Fibroblast of skin of right quadriceps (primary cell): ENCODE data around the gene RNF223.
"Not testable (repeated sequence)": the region's sequence is repeated elsewhere in the genome, so short reads cannot be mapped to it uniquely, and the experiment has no call there.

ENCODE experiments used
- DNase-seq: peaks from one replicate; pipeline ENCODE4 v3.0.0-alpha.2; 2013

RNF223 gene

DNA sequence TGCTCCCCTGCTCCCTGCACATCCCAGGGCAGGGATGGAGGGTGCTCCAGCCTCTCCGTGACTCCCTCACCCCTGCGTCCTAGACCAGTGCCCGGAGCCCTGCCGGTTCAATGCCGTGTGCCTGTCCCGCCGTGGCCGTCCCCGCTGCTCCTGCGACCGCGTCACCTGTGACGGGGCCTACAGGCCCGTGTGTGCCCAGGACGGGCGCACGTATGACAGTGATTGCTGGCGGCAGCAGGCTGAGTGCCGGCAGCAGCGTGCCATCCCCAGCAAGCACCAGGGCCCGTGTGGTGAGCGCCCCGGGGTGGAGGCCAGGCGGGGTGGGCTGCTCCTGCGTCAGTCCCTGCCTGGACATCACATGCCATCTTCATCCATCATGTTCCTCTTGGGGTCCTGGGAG lies 32.2 kb downstream of the RNF223 start:
- no peak for DNase-seq

DNA sequence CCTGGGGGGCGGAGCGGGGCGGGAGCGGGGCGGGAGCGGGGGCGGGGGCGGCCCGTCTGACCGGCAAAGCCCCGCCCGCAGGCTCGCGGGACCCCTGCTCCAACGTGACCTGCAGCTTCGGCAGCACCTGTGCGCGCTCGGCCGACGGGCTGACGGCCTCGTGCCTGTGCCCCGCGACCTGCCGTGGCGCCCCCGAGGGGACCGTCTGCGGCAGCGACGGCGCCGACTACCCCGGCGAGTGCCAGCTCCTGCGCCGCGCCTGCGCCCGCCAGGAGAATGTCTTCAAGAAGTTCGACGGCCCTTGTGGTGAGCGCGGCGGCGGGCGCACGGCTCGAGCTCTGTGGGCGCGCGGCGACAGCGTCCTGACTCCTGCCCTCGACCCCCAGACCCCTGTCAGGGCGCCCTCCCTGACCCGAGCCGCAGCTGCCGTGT lies 33.0 kb downstream of the RNF223 start:
- no peak for DNase-seq

DNA sequence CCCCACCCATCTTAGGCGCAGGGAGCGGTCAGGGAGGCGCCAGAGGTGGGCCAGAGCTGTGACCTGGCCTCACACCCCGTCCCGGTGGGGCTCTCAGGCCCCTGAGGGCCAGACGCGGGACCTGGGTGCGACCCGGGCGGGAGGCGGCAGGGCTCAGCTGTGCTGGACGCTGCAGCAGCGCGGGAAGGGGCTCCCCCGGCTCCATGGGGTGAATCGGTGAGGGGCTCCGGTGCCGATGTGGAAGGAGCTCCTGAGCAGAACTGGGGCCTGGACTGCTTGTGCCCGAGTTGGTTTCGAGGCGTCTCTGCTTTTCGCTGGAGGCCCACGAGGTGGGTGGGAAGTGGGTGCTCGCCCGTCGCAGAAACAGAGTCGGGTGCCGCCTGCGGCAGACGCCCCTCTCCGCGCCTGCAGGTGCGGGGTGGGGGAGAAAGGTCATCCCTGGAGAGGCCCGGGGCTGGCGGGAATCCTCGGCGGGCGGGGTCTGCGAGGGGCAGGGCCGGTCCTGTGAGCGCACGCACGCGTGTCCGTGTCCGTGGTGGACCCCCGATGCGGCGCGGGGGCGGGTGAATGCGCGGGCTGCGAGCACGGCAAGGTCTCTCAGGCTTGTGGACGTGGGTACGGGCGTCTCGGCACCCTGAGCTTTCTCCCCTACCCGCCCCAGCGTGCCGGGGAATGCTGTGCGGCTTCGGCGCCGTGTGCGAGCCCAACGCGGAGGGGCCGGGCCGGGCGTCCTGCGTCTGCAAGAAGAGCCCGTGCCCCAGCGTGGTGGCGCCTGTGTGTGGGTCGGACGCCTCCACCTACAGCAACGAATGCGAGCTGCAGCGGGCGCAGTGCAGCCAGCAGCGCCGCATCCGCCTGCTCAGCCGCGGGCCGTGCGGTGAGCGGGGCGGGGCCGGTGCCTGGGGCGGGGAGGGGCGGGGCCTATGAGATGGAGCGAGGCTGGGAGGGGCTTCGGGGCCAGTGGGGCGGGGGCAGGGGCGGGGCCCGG lies 33.8 kb downstream of the RNF223 start:
- DNase-seq, result peak; percentile 87

DNA sequence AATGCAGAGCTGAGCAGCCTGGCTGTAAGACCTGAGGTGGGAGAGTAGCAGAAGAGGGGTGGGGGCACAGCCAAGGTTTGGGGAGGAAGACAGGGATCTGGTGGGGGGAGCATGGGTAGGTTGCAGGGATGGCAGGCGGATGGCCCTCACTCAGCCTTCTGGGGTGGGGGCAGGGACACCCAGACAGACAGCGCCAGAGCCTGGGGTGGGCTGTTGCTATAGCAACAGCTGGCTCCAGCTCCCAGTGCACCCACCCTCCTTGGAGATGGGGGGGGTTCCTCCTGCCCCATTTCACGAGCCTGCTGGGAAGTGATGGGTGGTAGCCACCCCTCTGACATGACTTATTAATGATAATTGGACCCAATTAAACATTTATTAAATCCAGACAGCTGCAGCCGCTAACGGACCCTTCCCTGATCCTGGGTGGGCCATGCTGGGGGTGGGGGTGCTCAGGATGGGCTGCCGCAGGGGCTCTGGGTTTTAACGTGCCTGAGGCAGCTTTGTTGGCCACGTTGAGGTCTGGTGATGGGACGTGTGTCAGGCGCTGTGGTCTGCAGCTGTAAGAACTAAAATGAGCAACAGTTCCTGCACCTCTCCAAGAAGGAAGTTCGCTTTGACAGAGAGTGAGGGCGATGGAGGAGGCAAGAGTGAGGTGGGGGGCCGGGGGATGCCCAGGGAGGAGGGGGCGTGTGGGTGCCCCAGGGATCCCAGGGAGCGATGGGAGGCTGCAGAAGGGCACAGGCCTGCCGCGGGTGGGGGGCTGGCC lies 34.8 kb downstream of the RNF223 start:
- no peak for DNase-seq

DNA sequence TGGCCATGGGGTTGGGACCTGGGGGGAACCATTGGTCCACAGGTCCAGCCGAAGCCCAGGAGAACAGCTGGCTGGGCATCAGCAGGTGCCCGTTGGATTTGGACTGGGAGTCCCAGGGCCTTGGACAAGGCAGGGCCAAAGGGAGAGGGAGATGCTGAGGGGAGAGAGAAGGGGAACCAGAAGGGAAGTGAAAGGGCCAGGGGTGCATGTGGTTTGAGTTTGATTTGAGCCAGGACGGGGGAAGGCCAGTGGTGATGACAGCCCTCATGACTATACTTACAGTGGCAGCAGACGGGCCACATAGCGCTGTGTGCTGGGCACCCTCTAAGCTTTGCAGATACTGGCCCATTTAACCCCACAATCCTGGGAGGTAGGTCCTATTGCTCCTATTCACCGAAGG lies 35.4 kb downstream of the RNF223 start:
- no peak for DNase-seq

DNA sequence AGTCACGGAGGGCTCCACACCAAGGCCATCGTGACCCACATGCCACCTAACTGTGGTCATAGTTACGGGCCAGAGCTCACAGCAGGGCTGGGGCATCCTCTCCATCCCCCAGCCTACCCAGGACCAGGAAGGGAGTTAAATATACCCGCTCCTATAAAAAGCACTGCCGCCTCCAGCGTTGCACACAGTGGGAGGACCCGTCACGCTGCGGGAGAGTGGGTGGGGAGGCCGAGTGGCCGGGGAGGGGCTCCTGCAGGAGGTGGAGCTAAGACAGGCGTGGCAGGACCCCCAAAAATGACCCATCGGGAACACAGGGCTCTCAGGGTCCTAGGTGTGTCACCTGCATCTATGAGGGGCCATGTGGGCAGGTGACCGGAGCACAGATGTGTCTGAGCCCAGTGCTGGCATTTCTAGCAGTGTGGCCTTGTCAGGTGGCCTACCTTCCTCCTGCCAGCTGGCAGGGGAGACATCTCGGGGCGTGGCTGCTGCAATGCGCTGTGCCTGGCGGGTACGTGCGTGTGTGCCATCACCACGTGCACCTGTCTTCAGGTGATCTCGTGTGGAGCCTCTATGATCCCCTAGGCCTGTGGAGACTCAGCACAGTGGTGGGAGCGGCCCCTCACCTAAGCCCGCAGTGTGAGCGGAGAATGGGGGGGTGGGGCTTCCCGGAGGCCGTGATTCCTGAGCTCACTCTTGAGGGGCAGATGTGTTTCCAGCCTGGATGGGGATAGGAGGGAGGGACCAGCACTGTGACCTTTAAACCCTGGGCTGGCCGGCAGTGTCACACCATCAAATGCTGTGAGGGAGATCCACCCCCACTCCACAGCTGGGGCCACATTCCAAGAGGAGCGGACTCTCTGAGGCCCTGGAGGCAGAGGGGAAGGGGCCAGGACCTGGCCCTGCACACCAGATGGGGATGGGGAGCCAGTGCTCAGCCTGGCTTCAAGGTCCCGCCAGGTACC lies 36.5 kb downstream of the RNF223 start:
- DNase-seq, result no peak

DNA sequence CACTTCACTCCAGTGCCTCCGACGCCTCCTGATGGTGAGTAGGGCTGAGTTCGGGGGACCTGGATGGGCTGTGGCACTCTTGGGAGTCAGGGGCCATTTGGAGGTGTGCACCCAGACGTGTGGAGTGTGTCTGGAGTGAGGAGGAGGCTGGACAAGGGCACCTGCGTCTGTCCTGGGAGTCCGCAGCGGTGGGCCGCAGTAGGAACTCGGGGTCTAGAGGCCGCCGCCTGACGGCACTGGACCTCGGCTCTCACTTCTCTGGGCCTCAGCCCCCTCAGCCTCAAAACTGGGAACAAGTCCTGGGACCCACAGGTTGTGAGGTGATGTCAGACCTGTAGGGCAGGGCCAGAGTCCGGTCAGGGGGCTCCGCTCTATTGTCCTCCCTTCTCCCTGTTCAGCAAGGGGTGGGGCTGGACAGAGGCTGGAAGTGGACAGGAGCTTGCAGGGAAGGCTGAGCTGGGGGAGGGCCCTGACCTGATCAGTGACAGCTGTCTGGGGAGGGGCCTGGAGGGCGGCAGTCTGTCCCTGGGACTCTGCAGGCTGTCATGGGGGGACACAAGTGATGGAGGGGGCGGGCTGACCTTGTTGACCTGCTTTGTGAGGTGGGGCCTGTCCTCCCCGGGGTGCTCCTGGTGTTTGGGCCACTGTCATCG lies 38.7 kb downstream of the RNF223 start:
- no peak for DNase-seq

DNA sequence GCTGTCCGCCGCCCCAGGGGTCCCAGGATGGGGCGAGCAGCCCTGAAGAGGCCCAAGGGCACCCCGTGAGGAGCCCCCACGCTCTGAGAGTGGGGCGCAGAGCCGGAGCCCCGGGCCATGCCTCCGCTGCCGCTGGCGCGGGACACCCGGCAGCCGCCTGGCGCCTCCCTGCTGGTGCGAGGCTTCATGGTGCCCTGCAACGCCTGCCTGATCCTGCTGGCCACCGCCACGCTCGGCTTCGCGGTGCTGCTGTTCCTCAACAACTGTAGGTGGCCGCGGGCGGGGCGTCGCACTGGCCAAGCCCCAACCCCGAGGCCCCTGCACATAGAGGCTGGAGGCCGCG lies 39.7 kb downstream of the RNF223 start:
- no peak for DNase-seq

DNA sequence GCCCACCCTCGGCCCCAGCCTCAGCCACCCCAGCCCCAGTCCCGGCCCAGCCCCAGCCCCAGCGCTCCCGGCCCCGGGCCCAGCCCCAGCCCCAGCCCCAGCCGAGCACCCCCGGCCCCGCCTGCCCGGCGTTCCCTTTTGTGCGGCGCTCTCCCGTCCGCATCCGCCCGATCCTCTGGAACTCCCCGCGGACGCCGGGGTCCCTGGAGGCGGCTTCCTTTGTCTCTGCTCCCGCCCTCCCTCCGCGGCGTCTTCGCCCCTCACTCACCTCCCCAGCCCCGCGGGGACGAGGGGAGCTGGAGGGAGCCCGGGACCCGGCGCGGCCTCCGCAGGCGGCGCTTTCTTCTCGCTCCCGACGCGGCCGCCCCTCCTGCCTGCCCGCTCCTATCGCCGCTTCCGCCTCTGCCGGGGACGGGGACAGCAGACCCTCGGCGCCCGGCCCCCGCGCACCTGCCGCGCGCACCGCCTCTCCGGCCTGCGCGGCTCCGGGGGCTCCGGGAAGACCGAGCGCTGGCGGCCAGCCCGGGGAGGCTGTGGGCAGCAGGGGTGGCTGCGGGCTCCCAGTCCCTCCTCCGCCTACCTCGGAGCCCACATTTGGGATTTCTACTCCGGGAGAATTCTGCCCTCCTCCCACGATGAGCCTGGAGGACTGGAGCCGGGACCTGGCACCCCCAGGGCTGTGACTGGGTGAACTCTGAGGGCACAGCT lies 40.2 kb downstream of the RNF223 start:
- no peak for DNase-seq

DNA sequence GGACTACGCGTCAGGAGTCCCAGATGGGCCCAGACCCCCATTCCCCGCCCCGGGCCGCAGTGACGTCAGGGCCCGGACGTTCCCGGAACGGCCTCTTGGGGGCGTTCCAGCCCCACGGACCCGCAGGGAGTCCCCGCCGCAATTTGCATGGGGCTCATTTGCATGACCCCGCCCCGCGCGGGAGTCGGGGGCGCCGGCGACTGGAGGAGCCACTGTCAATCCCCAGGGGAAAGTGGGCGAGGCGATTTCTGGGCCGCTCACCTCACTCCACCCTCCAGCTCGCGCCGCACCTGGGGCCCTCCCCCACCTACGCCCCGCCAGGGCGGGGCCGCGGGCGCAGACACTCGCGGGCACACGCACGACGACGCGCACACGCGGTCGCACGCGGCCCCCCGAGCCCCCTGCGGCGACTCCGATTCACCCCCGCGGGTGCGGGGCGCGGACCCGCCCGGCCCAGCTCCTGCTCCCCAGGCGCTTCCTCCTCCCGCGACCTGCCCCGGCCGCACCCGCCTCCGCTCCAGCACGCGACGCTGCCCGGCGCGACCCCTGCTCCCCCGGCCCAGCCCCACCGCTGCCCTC lies 41.0 kb downstream of the RNF223 start:
- peak; percentile 77 for DNase-seq

DNA sequence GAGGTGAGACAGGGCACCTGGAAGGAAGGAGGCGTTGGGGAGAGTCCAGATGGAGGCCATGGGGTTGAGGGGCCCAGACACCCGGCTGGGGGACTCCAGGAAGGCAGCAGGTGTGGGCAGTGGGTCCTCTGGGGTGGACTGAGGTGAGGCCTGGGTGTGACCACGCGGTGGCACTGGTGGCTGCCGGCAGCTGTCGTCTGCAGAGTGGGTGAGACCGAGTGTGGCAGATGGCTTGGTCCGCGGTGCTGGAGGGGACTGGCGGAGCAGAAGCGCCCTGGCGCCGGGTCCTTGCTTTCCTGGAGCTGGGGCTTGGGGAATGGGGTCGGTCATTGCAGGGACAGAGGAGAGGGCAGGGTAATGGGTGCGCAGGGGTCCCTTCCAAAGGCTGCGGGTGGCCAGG lies 41.7 kb downstream of the RNF223 start:
- DNase-seq, result no peak

DNA sequence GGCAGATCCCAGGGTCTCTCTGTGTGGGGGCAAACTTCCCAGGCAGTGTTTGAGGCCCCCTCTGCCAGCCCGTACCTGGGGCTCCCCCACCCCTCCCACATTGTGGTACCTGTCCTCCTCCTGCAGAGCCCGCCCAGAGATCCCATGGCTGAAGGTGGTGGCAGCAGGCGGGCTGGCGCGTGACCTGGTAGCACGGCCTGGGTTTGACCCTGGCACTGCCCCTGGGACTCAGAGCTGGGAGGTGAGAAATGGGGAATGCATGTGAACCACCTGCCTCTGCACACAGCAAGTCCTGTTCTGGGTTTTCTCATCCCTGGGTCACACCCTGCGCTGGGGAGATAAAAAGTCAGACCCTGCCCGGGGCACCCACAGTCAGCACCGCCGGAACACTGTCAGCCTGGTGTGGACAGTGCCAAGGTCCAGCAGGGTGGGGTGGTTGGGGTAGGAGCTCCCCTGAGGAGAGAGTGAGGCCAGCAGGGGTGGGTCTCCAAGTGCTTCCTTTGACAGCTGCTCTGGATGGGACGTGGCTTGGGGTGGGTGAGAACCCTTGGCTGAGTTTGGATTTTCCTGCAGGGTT lies 42.4 kb downstream of the RNF223 start:
- DNase-seq, result no peak

DNA sequence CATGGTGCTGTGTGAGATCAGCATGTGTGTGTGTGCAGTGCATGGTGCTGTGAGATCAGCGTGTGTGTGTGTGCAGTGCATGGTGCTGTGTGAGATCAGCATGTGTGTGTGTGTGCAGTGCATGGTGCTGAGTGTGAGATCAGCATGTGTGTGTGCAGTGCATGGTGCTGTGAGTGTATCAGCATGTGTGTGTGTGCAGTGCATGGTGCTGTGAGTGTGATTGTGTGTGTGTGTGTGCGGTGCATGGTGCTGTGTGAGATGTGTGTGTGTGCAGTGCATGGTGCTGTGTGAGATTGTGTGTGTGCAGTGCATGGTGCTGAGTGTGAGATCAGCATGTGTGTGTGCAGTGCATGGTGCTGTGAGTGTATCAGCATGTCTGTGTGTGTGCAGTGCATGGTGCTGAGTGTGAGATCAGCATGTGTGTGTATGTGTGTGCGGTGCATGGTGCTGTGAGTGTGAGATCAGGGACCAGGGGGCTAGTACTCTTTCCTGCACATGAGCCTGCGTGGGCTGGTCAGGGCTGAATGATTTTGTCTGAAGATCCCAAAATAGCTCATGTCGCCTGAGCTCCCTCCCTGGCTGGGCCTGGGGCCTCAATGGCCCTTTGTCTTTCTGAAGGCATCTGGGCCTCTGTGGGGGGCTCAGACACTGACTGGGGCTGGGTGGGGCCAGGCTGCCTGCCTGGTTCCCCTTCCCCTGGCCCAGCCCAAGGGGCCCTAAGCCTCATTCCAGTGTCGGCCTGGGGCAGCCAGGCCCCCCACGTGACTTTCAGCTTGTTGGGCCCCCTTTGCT lies 43.0 kb downstream of the RNF223 start:
- not testable (repeated sequence) for DNase-seq

DNA sequence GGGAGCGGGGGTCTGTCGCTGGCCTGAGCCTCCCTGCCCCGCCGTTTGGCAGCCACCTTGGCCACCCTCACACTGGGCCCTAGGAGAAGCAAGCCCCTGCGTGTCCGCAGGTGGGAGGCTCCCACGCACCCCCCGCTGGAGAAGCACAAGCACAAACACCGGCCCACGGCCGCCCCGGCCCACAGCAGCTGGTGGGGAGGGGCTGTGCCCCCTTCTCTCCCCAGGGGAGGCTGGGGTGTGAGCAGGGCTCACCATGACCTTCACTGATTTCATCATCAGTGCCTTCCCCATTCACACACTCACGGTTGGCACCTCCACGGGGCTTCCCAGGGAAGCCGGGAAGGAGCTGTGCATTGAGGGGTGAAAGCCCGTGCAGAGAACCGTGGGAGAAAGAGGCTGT lies 46.3 kb downstream of the RNF223 start:
- DNase-seq, result no peak

DNA sequence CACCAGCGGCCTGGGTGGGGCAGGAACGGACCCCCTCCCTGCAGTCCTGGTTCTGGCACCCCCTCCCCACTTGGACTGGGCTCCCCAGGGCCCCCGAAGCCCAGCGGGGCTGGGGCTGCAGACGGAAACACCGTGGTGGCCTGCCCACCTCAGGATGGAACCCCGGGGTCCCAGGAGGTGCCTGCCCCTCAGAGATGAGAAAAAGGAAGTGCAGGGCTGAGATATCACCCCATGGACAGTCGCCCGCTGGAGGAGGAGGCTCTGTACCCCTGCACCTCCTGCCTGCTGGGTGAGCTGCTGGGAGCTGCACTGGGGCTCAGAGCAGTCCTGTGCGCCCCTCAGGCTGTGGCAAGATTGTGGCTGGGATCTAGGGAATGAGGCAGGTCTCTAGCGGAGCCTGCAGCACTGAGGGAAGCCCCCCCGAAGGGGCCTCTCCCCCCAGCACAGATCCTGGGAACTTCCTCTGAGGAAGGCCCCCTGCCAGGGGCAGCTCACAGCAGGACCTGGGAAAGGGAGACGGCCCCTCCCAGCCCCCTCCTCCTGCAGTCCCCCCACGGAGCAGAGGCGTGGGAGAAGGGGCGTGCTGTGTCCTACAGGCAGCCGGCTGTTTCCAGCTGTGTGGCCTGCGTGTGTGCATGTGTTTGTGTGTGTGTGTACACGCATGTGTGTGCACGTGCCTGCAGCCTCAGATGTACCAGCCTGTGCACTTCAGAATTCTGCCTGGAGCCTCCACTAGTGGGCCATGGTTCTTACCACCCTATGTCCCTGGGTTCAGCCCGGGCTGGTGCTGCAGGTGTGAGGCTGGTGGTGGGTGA lies 47.3 kb downstream of the RNF223 start:
- DNase-seq, result no peak

DNA sequence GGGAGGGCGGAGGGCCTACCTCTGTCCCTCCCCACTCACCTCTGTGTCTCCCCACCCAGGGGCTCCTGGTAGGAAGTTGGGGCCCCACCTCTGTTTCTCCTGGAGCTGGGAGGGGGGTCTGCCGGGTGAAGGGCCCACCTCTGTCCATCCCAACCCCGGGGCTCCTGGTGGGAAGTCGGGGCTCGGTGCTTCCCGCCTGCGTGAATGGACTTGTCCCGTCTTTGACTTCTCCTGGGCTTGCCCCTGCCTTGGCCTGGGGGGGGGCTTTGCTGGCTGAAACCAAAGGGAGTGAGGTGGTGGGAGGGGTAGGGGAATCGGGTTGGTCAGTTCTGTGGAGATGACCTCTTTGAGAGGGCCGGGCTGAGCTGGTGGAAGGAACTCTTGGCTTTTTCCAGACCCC lies 48.4 kb downstream of the RNF223 start:
- DNase-seq, result no peak

DNA sequence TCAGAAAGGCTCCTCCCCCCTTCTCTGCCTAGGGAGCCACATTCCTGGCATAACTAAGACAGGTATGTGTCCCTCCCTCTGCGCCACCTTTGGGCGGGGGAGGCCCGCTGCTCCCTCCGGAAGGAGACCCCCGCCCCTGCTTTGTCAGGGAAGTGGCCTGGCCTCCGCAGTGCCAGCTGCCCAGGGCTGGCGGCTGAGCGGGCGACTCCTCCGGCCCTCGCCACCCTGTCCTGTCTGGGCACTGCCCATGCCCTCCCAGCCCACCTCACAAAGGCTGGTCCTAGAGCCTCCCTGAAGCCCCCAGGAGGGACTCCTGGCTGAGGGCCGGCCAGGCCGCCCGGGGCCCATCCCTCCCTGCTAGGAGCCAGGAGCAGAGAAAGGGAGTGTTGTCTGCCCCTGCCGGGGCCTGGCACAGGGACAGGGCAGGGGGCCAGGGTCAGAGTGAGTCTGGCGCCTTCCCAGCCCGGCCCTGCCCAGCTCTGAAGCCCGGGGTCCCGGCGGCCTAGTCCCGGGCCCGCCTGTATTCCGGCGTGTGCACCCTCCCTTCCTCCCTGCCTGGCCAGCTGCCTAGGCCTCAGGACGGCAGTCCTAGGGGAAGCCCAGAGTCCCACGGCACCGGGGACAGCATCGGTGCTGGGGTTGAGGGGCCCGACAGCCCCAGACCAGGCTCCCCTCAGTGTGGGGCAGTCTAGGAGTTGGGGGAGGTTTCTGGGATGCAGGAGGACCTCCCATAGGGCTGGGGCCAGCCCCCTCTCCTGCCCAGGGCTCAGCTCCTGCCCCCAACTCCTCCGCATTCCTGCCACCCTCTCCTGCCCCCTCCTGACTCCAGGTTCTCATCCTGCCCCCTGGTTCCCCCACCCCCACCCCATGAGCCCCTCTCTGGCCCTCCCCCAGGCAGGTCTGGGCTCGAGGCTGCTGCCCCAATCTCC lies 49.1 kb downstream of the RNF223 start:
- peak; percentile 56 for DNase-seq
